ENCODE measurements around the gene KIAA0825. TPM values are rescaled to one million over a fixed set of nuclear protein-coding genes. Genes with fewer than 3 reads are reported as not detected.
A peak's percentile ranks its signal among the peaks of the same experiment; 100 is the strongest.

KIAA0825 gene
- total RNA-seq, 6 experiments from 2014 or later: 1.3 to 2.8 (median 1.7) TPM

DNA sequence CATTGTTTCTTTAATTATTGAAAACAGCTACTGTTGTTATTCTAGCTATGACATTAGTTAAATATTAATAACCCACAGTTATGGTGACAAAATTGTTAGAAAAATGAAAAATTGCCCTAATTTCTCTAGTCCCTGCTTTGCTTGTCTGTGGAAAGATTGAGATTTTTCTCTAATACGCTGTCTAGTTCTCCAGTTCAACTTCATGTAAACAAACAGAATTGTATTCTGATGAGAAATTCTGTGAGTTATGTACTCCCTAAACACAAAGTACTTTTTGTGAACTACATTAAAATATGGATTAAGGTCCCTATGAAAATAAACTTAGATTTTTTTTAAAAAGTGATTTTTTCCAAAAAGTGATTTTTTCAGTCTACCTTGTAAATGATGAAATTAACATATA is 8.8 kb upstream of the KIAA0825 start:
- DNase-seq: no peak
- no peak overlapping the region for H3K4me3 Mint-ChIP-seq
- H3K4me1 Mint-ChIP-seq (ENCODE audit: low read depth): peaks cover 22% of the 10 kb centered on the region
- no peaks in the 10 kb centered on the region for H3K27me3 Mint-ChIP-seq (ENCODE audit: insufficient read depth)
- TF ChIP-seq, protein P1, sequence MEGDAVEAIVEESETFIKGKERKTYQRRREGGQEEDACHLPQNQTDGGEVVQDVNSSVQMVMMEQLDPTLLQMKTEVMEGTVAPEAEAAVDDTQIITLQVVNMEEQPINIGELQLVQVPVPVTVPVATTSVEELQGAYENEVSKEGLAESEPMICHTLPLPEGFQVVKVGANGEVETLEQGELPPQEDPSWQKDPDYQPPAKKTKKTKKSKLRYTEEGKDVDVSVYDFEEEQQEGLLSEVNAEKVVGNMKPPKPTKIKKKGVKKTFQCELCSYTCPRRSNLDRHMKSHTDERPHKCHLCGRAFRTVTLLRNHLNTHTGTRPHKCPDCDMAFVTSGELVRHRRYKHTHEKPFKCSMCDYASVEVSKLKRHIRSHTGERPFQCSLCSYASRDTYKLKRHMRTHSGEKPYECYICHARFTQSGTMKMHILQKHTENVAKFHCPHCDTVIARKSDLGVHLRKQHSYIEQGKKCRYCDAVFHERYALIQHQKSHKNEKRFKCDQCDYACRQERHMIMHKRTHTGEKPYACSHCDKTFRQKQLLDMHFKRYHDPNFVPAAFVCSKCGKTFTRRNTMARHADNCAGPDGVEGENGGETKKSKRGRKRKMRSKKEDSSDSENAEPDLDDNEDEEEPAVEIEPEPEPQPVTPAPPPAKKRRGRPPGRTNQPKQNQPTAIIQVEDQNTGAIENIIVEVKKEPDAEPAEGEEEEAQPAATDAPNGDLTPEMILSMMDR (IDR thresholded peaks at IDR 0.05): no peak
- no peak overlapping the region for H3K27ac Mint-ChIP-seq
- H3K9me3 Mint-ChIP-seq: no peaks in the 10 kb centered on the region
- H3K36me3 Mint-ChIP-seq (ENCODE audit: low read depth): peaks cover 27% of the 10 kb centered on the region

DNA sequence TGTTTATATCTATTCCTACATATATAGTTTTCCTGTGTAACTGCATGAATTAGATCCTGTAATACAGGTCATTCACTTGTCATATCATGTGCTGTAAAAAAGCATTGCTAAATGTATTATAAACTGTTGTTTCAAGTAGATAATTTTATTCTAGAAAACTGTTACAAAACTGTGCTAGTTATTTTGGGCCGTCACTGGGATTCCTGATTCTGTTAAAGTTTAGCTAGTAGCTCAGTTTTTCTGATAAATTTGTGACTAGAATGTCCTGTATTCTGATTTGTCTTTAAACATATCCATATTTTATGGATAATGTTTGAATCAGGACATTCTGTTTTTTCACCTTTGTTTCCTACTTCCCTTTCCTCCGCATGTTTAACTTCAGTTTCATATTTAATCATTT is 5.5 kb upstream of the KIAA0825 start:
- DNase-seq: no peak
- Mint-ChIP-seq H3K27me3 (ENCODE audit: insufficient read depth) (no peaks in the 10 kb centered on the region), H3K36me3 (ENCODE audit: low read depth) (peaks cover 1% of the 10 kb centered on the region; the same call in 1 of the 2 replicates), H3K9me3 (no peaks in the 10 kb centered on the region), H3K4me1 (ENCODE audit: low read depth) (peaks cover 47% of the 10 kb centered on the region), H3K27ac (no peak overlapping the region), H3K4me3 (no peak overlapping the region)
- TF ChIP-seq, protein P1 (IDR thresholded peaks at IDR 0.05): no peak

DNA sequence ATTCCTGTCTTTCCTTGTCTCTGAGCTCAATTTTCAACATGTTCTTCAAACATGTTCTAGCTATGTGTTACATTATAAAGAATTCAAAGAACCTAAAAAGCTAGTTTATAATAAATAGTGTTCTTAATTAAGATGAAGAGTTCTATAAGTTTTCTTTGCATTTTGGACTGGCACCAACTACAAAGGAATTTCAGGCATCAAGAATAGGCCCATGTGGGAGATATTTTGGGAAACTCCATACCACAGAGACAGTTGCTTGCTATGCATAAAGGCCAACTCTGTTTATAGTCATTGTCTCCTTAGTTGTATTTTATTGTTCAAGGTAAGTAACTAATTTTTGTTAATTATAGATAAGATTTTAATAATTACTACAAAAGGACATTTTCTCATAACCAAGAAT is 4.6 kb upstream of the KIAA0825 start:
- H3K4me3 Mint-ChIP-seq: no peak overlapping the region
- TF ChIP-seq, protein P1 (IDR thresholded peaks at IDR 0.05): no peak
- DNase-seq: no peak
- H3K27me3 Mint-ChIP-seq (ENCODE audit: insufficient read depth): no peaks in the 10 kb centered on the region; the same call in 1 of the 2 replicates
- peaks cover 47% of the 10 kb centered on the region for H3K4me1 Mint-ChIP-seq (ENCODE audit: low read depth)
- H3K27ac Mint-ChIP-seq: peak overlapping the region; percentile 54
- no peaks in the 10 kb centered on the region for H3K9me3 Mint-ChIP-seq
- no peaks in the 10 kb centered on the region for H3K36me3 Mint-ChIP-seq (ENCODE audit: low read depth)

DNA sequence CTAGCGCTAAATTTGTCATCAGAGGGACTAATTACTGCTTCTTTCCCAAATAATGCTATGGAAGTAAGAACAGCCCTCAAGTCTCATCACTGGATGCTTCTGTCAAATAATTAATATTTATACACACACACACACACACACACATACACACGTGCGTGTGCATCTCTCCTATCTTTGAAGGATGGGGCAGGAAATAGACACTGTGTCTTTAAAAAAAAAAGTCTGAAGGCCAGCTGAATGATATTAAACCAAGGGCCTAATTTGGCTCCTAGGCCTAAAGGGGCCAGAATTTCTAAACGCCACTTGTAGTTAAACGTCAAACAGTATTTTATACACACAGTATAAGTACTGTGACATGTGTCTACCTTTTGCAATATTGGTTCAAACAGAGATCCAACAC is 3.4 kb upstream of the KIAA0825 start:
- DNase-seq: no peak
- peaks cover 53% of the 10 kb centered on the region for H3K4me1 Mint-ChIP-seq (ENCODE audit: low read depth)
- TF ChIP-seq, protein P1 (IDR thresholded peaks at IDR 0.05): no peak
- H3K27me3 Mint-ChIP-seq (ENCODE audit: insufficient read depth): no peaks in the 10 kb centered on the region; the same call in 1 of the 2 replicates
- no peak overlapping the region for H3K27ac Mint-ChIP-seq
- no peaks in the 10 kb centered on the region for H3K9me3 Mint-ChIP-seq
- H3K36me3 Mint-ChIP-seq (ENCODE audit: low read depth): no peaks in the 10 kb centered on the region
- no peak overlapping the region; the same call in 1 of the 2 replicates for H3K4me3 Mint-ChIP-seq

DNA sequence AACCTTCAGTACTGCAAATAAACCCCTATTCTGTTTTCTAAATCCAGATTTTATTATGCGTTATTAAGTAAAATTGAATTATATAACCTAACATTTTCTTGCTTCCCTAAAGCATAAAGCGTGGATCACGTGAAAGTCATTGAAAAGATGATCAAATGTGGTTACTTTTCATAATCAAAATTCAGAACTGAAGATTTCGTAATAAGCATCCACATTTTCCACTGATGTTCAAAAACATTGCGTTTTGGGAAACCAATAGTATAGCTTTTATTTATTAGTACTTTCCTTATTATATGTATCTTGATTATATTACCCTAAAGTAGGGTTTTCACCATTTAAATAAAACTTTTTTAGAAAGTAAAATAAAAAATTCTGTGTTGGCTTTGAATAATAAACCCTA is 1.9 kb upstream of the KIAA0825 start:
- peaks cover 54% of the 10 kb centered on the region for H3K4me1 Mint-ChIP-seq (ENCODE audit: low read depth)
- TF ChIP-seq, protein P1 (IDR thresholded peaks at IDR 0.05): no peak
- no peak overlapping the region for H3K27ac Mint-ChIP-seq
- no peaks in the 10 kb centered on the region; the same call in 1 of the 2 replicates for H3K27me3 Mint-ChIP-seq (ENCODE audit: insufficient read depth)
- H3K4me3 Mint-ChIP-seq: peak overlapping the region; percentile 93; the same call in 1 of the 2 replicates
- no peaks in the 10 kb centered on the region for H3K9me3 Mint-ChIP-seq
- no peak for DNase-seq
- no peaks in the 10 kb centered on the region for H3K36me3 Mint-ChIP-seq (ENCODE audit: low read depth)
